Neural crest cell (in vitro differentiated cells): ENCODE measurements around the gene PGP. TPM values are rescaled to one million over a fixed set of nuclear protein-coding genes. Genes with fewer than 3 reads are reported as not detected.
A peak's percentile ranks its signal among the peaks of the same experiment; 100 is the strongest.
"Not testable (repeated sequence)": the region's sequence is repeated elsewhere in the genome, so short reads cannot be mapped to it uniquely, and the experiment has no call there.

Experiments
- DNase-seq: peaks from one replicate; pipeline ENCODE4 v3.0.0; 2021; ENCODE audit warnings: low read depth, mixed read lengths, low spot score
- H3K27ac Mint-ChIP-seq: one replicate; pipeline ENCODE4 v1.8.0; 2021; ENCODE audit warnings: mild to moderate bottlenecking, mixed read lengths; ENCODE audit not compliant: unreplicated experiment
- H3K27me3 Mint-ChIP-seq: 2 replicates; pipeline ENCODE4 v1.8.0; 2021; ENCODE audit warnings: low read depth, mild to moderate bottlenecking, mixed read lengths
- H3K36me3 Mint-ChIP-seq: 2 replicates; pipeline ENCODE4 v1.8.0; 2021; ENCODE audit warnings: low read depth, mild to moderate bottlenecking, mixed read lengths
- H3K4me1 Mint-ChIP-seq: 2 replicates; pipeline ENCODE4 v1.8.0; 2021; ENCODE audit warnings: mixed read lengths
- H3K4me3 Mint-ChIP-seq: one replicate; pipeline ENCODE4 v1.8.0; 2021; ENCODE audit warnings: mild to moderate bottlenecking, mixed read lengths
- H3K9me3 Mint-ChIP-seq: 2 replicates; pipeline ENCODE4 v1.8.0; 2021; ENCODE audit warnings: mixed read lengths
- total RNA-seq: library from RNA; stranded (reverse); gene quantifications from 2 replicates; pipeline ENCODE4 v1.2.1, GENCODE V29; 2021
- TF ChIP-seq, protein P1 (sequence below): fragments of 200-600 bp; sonication (generic); conservative IDR thresholded peaks from 2 replicates; pipeline ENCODE4 v1.5.0; 2021; ENCODE audit warnings: antibody characterized with exemption, mild to moderate bottlenecking

The PGP gene
- total RNA-seq, 1 donor from 2014 or later = 50.2 TPM

DNA sequence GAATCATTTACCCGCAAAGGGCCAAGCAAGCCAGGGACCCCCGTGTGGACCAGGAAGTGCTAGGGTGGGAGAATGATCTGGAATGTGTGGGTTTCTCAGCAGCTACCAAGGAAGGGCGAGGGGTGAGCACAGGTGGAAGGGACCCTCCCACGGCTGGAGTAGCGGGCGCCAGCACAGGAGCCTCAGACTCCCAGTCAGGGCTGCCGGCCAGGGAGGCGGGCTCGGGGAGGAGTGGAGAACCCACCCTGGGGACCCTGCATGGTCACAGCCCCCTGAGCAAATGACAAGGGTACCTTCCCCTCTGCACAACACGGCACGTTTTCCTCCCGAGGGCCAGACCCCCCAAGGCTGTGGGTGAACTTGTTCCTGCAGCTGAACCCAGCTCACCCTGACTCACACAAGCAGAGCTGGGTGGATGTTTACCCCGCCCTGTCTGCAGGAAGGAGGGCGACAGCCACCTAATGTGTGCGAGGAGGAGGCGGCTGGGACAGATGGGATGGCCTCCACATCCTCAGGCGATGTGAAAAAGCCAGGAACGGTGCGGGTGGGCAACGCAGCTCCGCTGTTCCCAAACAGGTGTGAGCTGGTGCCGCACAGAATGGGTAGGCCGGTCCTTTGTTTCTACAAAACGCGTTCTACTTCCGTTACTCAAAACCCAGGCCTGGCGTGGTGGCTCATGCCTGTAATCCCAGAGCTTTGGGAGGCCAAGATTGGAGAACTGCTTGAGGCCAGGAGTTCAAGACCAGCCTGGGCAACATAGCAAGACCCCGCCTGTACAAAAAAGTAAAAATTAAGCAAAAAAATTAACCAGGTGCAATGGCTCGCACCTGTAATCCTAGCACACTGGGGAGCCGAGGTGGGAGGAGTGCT, 30.5 kb upstream of the PGP start:
- DNase-seq = no peak
- TF ChIP-seq, protein P1, sequence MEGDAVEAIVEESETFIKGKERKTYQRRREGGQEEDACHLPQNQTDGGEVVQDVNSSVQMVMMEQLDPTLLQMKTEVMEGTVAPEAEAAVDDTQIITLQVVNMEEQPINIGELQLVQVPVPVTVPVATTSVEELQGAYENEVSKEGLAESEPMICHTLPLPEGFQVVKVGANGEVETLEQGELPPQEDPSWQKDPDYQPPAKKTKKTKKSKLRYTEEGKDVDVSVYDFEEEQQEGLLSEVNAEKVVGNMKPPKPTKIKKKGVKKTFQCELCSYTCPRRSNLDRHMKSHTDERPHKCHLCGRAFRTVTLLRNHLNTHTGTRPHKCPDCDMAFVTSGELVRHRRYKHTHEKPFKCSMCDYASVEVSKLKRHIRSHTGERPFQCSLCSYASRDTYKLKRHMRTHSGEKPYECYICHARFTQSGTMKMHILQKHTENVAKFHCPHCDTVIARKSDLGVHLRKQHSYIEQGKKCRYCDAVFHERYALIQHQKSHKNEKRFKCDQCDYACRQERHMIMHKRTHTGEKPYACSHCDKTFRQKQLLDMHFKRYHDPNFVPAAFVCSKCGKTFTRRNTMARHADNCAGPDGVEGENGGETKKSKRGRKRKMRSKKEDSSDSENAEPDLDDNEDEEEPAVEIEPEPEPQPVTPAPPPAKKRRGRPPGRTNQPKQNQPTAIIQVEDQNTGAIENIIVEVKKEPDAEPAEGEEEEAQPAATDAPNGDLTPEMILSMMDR = no peak
- Mint-ChIP-seq H3K4me3 (peak overlapping the region; percentile 15), H3K9me3 (no peaks in the 10 kb centered on the region), H3K27me3 (peaks cover 3% of the 10 kb centered on the region), H3K27ac (no peak overlapping the region), H3K4me1 (no peaks in the 10 kb centered on the region), H3K36me3 (peaks cover 5% of the 10 kb centered on the region)

GRCh38 chr16:2244301-2244700, 29.7 kb upstream of the PGP start:
- Mint-ChIP-seq H3K27ac (no peak overlapping the region), H3K27me3 (peaks cover 10% of the 10 kb centered on the region), H3K9me3 (no peaks in the 10 kb centered on the region), H3K36me3 (peaks cover 5% of the 10 kb centered on the region), H3K4me1 (no peaks in the 10 kb centered on the region), H3K4me3 (no peak overlapping the region)
- no peak for DNase-seq
- TF ChIP-seq, protein P1 = no peak

- no peak for DNase-seq
- Mint-ChIP-seq H3K9me3 (no peaks in the 10 kb centered on the region), H3K36me3 (peaks cover 5% of the 10 kb centered on the region), H3K4me3 (peak overlapping the region; percentile 22), H3K27me3 (peaks cover 12% of the 10 kb centered on the region), H3K27ac (no peak overlapping the region), H3K4me1 (no peaks in the 10 kb centered on the region)
- TF ChIP-seq, protein P1 = no peak
Measured at GRCh38 chr16:2243781-2244180, 29.1 kb upstream of the PGP start.

GRCh38 chr16:2243031-2243528, 28.4 kb upstream of the PGP start:
- H3K27me3 Mint-ChIP-seq = peaks cover 17% of the 10 kb centered on the region
- no peak for DNase-seq

GRCh38 chr16:2242598-2242997, 28.0 kb upstream of the PGP start:
- Mint-ChIP-seq H3K36me3 (peaks cover 5% of the 10 kb centered on the region), H3K4me3 (peak overlapping the region; percentile 4), H3K27ac (no peak overlapping the region), H3K27me3 (peaks cover 19% of the 10 kb centered on the region), H3K9me3 (no peaks in the 10 kb centered on the region), H3K4me1 (no peaks in the 10 kb centered on the region)
- no peak for DNase-seq
- TF ChIP-seq, protein P1 = no peak

More at GRCh38 chr16:2243031-2243528, 28.4 kb upstream of the PGP start:
- Mint-ChIP-seq H3K4me1 (no peaks in the 10 kb centered on the region), H3K9me3 (no peaks in the 10 kb centered on the region), H3K27ac (no peak overlapping the region), H3K36me3 (peaks cover 5% of the 10 kb centered on the region), H3K4me3 (no peak overlapping the region)
- TF ChIP-seq, protein P1 = no peak

DNA sequence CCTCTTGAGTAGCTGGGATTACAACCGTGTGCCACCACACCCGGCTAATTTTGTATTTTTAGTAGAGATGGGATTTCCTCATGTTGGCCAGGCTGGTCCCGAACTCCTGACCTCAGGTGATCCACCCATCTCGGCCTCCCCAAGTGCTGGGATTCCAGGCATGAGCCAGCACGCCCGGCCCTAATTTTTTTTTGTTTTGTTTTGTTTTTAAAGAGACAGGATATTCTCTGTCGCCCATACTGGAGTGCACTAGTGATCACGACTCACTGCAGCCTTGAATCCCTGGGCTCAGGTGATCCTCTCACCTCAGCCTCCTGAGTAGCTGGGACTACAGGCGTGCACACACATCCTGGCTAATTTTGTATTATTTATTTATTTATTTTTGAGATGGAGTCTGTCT, 25.7 kb upstream of the PGP start:
- peaks cover 39% of the 10 kb centered on the region for H3K27me3 Mint-ChIP-seq
- H3K4me1 Mint-ChIP-seq, H3K9me3 Mint-ChIP-seq, H3K4me3 Mint-ChIP-seq, DNase-seq, H3K36me3 Mint-ChIP-seq, H3K27ac Mint-ChIP-seq: not testable (repeated sequence)
